Neural crest cell (in vitro differentiated cells): ENCODE measurements around the gene C14orf180. TPM values are rescaled to one million over a fixed set of nuclear protein-coding genes. Genes with fewer than 3 reads are reported as not detected.

Experiments used
- DNase-seq: peaks from one replicate; pipeline ENCODE4 v3.0.0; 2021; ENCODE audit warnings: low read depth, mixed read lengths, low spot score
- H3K27ac Mint-ChIP-seq: one replicate; pipeline ENCODE4 v1.8.0; 2021; ENCODE audit warnings: mild to moderate bottlenecking, mixed read lengths; ENCODE audit not compliant: unreplicated experiment
- H3K27me3 Mint-ChIP-seq: 2 replicates; pipeline ENCODE4 v1.8.0; 2021; ENCODE audit warnings: low read depth, mild to moderate bottlenecking, mixed read lengths
- H3K36me3 Mint-ChIP-seq: 2 replicates; pipeline ENCODE4 v1.8.0; 2021; ENCODE audit warnings: low read depth, mild to moderate bottlenecking, mixed read lengths
- H3K4me1 Mint-ChIP-seq: 2 replicates; pipeline ENCODE4 v1.8.0; 2021; ENCODE audit warnings: mixed read lengths
- H3K4me3 Mint-ChIP-seq: one replicate; pipeline ENCODE4 v1.8.0; 2021; ENCODE audit warnings: mild to moderate bottlenecking, mixed read lengths
- H3K9me3 Mint-ChIP-seq: 2 replicates; pipeline ENCODE4 v1.8.0; 2021; ENCODE audit warnings: mixed read lengths
- CTCF ChIP-seq: fragments of 200-600 bp; sonication (generic); conservative IDR thresholded peaks from 2 replicates; pipeline ENCODE4 v1.5.0; 2021; ENCODE audit warnings: antibody characterized with exemption, mild to moderate bottlenecking
- total RNA-seq: library from RNA; stranded (reverse); gene quantifications from 2 replicates; pipeline ENCODE4 v1.2.1, GENCODE V29; 2021

C14orf180 gene
- total RNA-seq, 1 donor from 2014 or later: not detected

GRCh38 chr14:104561632-104562495, 17.7 kb upstream of the C14orf180 start:
- Mint-ChIP-seq H3K27ac (no peak overlapping the region), H3K36me3 (no peaks in the 10 kb centered on the region)
- TF ChIP-seq CTCF: no peak

GRCh38 chr14:104562606-104563005, 17.0 kb upstream of the C14orf180 start:
- H3K9me3 Mint-ChIP-seq: no peaks in the 10 kb centered on the region
- H3K4me1 Mint-ChIP-seq: peaks cover 3% of the 10 kb centered on the region
- no peaks in the 10 kb centered on the region for H3K36me3 Mint-ChIP-seq
- H3K27ac Mint-ChIP-seq: no peak overlapping the region
- no peak overlapping the region for H3K4me3 Mint-ChIP-seq
- no peaks in the 10 kb centered on the region for H3K27me3 Mint-ChIP-seq
- TF ChIP-seq CTCF: no peak
- DNase-seq: no peak

More at GRCh38 chr14:104561632-104562495, 17.7 kb upstream of the C14orf180 start:
- H3K9me3 Mint-ChIP-seq: no peaks in the 10 kb centered on the region
- DNase-seq: no peak
- no peaks in the 10 kb centered on the region for H3K27me3 Mint-ChIP-seq
- H3K4me1 Mint-ChIP-seq: peaks cover 3% of the 10 kb centered on the region
- H3K4me3 Mint-ChIP-seq: no peak overlapping the region

- H3K27ac Mint-ChIP-seq: no peak overlapping the region
- H3K36me3 Mint-ChIP-seq: no peaks in the 10 kb centered on the region
- H3K9me3 Mint-ChIP-seq: no peaks in the 10 kb centered on the region
- no peaks in the 10 kb centered on the region for H3K27me3 Mint-ChIP-seq
- H3K4me1 Mint-ChIP-seq: peaks cover 3% of the 10 kb centered on the region
- TF ChIP-seq CTCF: no peak
- no peak for DNase-seq
- H3K4me3 Mint-ChIP-seq: no peak overlapping the region
Observed at GRCh38 chr14:104563191-104563741, 16.3 kb upstream of the C14orf180 start.

- H3K4me3 Mint-ChIP-seq: no peak overlapping the region
Observed at GRCh38 chr14:104563742-104564615, 15.6 kb upstream of the C14orf180 start.

More at GRCh38 chr14:104563742-104564615, 15.6 kb upstream of the C14orf180 start:
- Mint-ChIP-seq H3K9me3 (no peaks in the 10 kb centered on the region), H3K27me3 (no peaks in the 10 kb centered on the region), H3K4me1 (peaks cover 3% of the 10 kb centered on the region), H3K36me3 (no peaks in the 10 kb centered on the region), H3K27ac (no peak overlapping the region)
- DNase-seq: peak; percentile 85
- peak; percentile 92 for TF ChIP-seq CTCF
